Body of pancreas (tissue), 4 donors: ENCODE results near the gene BMPER. TPM values are rescaled to one million over a fixed set of nuclear protein-coding genes. Genes with fewer than 3 reads are reported as not detected.

Source experiments
- ATAC-seq: fragments of 150-250 bp; one replicate; pipeline ENCODE4 v1.9.1; 2016
- DNase-seq, 4 donors: peaks; one replicate each; pipeline ENCODE4 v3.0.0-alpha.2; 2019
- H3K27ac ChIP-seq, 4 donors: fragments of 200-600 bp; sonication (generic); 1 replicate in 3 of 4; 2 replicates in 1 of 4; pipeline versions ENCODE4 v1.5.1 to v1.6.1; 2016 to 2019; ENCODE audit warnings: mild to moderate bottlenecking in 1 of 4, mixed read lengths in 1 of 4, moderate library complexity in 1 of 4
- H3K27me3 ChIP-seq, 2 donors: fragments of 200-600 bp; sonication (generic); one replicate each; pipeline ENCODE4 v1.6.0; 2016; ENCODE audit warnings: mild to moderate bottlenecking in 1 of 2
- H3K36me3 ChIP-seq, 2 donors: fragments of 200-600 bp; sonication (generic); replicated peaks in 1 of 2; 2 replicates each; pipeline ENCODE4 v1.5.1; 2016; ENCODE audit warnings: low read depth in 2 of 2; ENCODE audit not compliant: insufficient read depth in 1 of 2
- H3K4me1 ChIP-seq: fragments of 200-600 bp; sonication (generic); one replicate; pipeline ENCODE4 v1.6.0; 2016
- H3K4me3 ChIP-seq, 2 donors: fragments of 200-600 bp; sonication (generic); 1 replicate in 1 of 2; 2 replicates in 1 of 2; pipeline ENCODE4 v1.5.1; 2016 to 2019
- H3K9me3 ChIP-seq, 3 donors: fragments of 200-600 bp; sonication (generic); 1 replicate in 2 of 3; 2 replicates in 1 of 3; pipeline ENCODE4 v1.5.1; 2016
- CTCF ChIP-seq, 7 experiments: fragments of 450-650 bp in 4 of 7; fragments of 200-600 bp in 3 of 7; sonication (generic) in 3 of 7; IDR thresholded peaks; one replicate each; pipeline ENCODE4 v1.5.1; 2016 to 2019; ENCODE audit warnings: antibody characterized with exemption in 7 of 7
- POLR2A ChIP-seq, 3 donors: fragments of 450-650 bp; IDR thresholded peaks; one replicate each; pipeline ENCODE4 v1.6.1; 2016; ENCODE audit warnings: antibody characterized with exemption in 3 of 3, mild to moderate bottlenecking in 2 of 3
- WGBS, 2 donors: methylation state at CpG; one replicate each; pipeline ENCODE4 v1.1.5; 2017; 5-methylcytosine and 5-hydroxymethylcytosine counted together
- intact Hi-C: fragments of 100-400 bp; cut with DNase I; formaldehyde crosslinking; loops from one replicate; pipeline ENCODE4 v1.15.1; 2023
- total RNA-seq, 2 donors: library from RNA; depleted of rRNA; stranded (reverse); fragments of >200 nt; gene quantifications; one replicate each; pipeline ENCODE4 v1.1.0, GENCODE V29; 2016

Gene BMPER
- total RNA-seq, 2 donors from 2014 or later: 0.33 to 0.78 TPM

GRCh38 chr7:33932832-33933468, 27.6 kb downstream of the BMPER start:
- no peak overlapping the region for H3K27ac ChIP-seq
- H3K27me3 ChIP-seq: no peaks in the 10 kb centered on the region
- DNase-seq (peak; percentile 77 to 80 (median 78)), ATAC-seq (peak; percentile 89)
- no peaks in the 10 kb centered on the region for H3K9me3 ChIP-seq
- no peaks in the 10 kb centered on the region for H3K36me3 ChIP-seq
- H3K4me3 ChIP-seq: no peak overlapping the region
- H3K4me1 ChIP-seq: no peaks in the 10 kb centered on the region
- intact Hi-C loops: no loop called here
- TF ChIP-seq POLR2A (IDR thresholded peaks at IDR 0.05) (no peak), CTCF (IDR thresholded peaks at IDR 0.05) (peak; percentile 77 to 95 (median 90))
- 13% methylated on average over 15 of the region's 15 CpGs for WGBS, 2 donors

GRCh38 chr7:33933611-33934281, 28.4 kb downstream of the BMPER start:
- WGBS, 2 donors: 50 to 61% methylated on average over 4 of the region's 4 CpGs
- DNase-seq: no peak
- no peak overlapping the region for H3K27ac ChIP-seq
- H3K4me1 ChIP-seq: no peaks in the 10 kb centered on the region
- intact Hi-C loops: no loop called here
- H3K36me3 ChIP-seq: no peaks in the 10 kb centered on the region
- H3K27me3 ChIP-seq: no peaks in the 10 kb centered on the region
- no peak for TF ChIP-seq CTCF (IDR thresholded peaks at IDR 0.05)
- TF ChIP-seq POLR2A (IDR thresholded peaks at IDR 0.05): no peak
- H3K9me3 ChIP-seq: no peaks in the 10 kb centered on the region
- H3K4me3 ChIP-seq: no peak overlapping the region
- ATAC-seq: no peak

- Histone ChIP-seq H3K27ac (no peak overlapping the region), H3K4me1 (no peaks in the 10 kb centered on the region), H3K27me3 (no peaks in the 10 kb centered on the region), H3K36me3 (no peaks in the 10 kb centered on the region), H3K4me3 (no peak overlapping the region), H3K9me3 (no peaks in the 10 kb centered on the region)
- TF ChIP-seq CTCF (IDR thresholded peaks at IDR 0.05) (no peak), POLR2A (IDR thresholded peaks at IDR 0.05) (no peak)
- no peak for DNase-seq
- 59 to 84% methylated on average over 2 of the region's 2 CpGs for WGBS, 2 donors
- no peak for ATAC-seq
- intact Hi-C loops: no loop called here
Observed at GRCh38 chr7:33934391-33934790, 29.1 kb downstream of the BMPER start.

- H3K9me3 ChIP-seq: no peaks in the 10 kb centered on the region
- 71 to 75% methylated on average over 5 of the region's 5 CpGs for WGBS, 2 donors
- no peak overlapping the region for H3K27ac ChIP-seq
- H3K4me3 ChIP-seq: no peak overlapping the region
- DNase-seq (no peak), ATAC-seq (no peak)
- no peaks in the 10 kb centered on the region for H3K4me1 ChIP-seq
- intact Hi-C loops: loop anchor here (5.0 kb wide), 1 partner anchor 694 kb away; no protein-coding TSS in a partner anchor
- H3K27me3 ChIP-seq: no peaks in the 10 kb centered on the region
- TF ChIP-seq CTCF (IDR thresholded peaks at IDR 0.05) (no peak), POLR2A (IDR thresholded peaks at IDR 0.05) (no peak)
- H3K36me3 ChIP-seq: no peaks in the 10 kb centered on the region
Observed at GRCh38 chr7:33936503-33936902, 31.2 kb downstream of the BMPER start.
